WTC11 (cell line): ENCODE measurements around the gene RBBP4. TPM values are rescaled to one million over a fixed set of nuclear protein-coding genes. Genes with fewer than 3 reads are reported as not detected.

Experiments
- ATAC-seq: fragments of 200-7000 bp; cut with Tn5 transposase; 2 replicates; pipeline ENCODE4 v1.10.0; 2021; ENCODE audit warnings: mild to moderate bottlenecking, moderate library complexity
- CTCF ChIA-PET: fragments of 300-600 bp; sonication (Branson Sonifier 250); formaldehyde crosslinking; loops from one replicate; lab custom pipeline; 2021; ENCODE audit warnings: antibody characterized with exemption; lab: Charles Lee
- POLR2A ChIA-PET: fragments of 350-600 bp; sonication (Branson Sonifier 250); formaldehyde crosslinking; loops from one replicate; lab custom pipeline; 2021; ENCODE audit warnings: antibody characterized with exemption; lab: Charles Lee
- DNase-seq: peaks from one replicate; pipeline ENCODE4 v3.0.0; 2021; ENCODE audit warnings: low spot score
- H3K27ac Mint-ChIP-seq: 2 replicates; pipeline ENCODE4 v1.8.0; 2021; ENCODE audit warnings: mixed read lengths
- H3K27me3 Mint-ChIP-seq: 2 replicates; pipeline ENCODE4 v1.8.0; 2021; ENCODE audit warnings: low read depth, mild to moderate bottlenecking, moderate library complexity, mixed read lengths
- H3K36me3 Mint-ChIP-seq: 2 replicates; pipeline ENCODE4 v1.8.0; 2021; ENCODE audit warnings: mixed read lengths
- H3K4me1 Mint-ChIP-seq: 2 replicates; pipeline ENCODE4 v1.8.0; 2022; ENCODE audit warnings: mixed read lengths
- H3K4me3 Mint-ChIP-seq: 2 replicates; pipeline ENCODE4 v1.8.0; 2021; ENCODE audit warnings: mild to moderate bottlenecking, moderate library complexity, mixed read lengths
- H3K9me3 Mint-ChIP-seq: 2 replicates; pipeline ENCODE4 v1.8.0; 2021; ENCODE audit warnings: mixed read lengths
- ATF1 ChIP-seq: sonication (generic); formaldehyde crosslinking; IDR thresholded peaks from 2 replicates; pipeline ENCODE4 v1.8.1; 2023; ENCODE audit warnings: mild to moderate bottlenecking, moderate library complexity, missing genetic modification reagents
- CREB1 ChIP-seq: sonication (generic); formaldehyde crosslinking; IDR thresholded peaks from 2 replicates; pipeline ENCODE4 v1.8.0; 2023; ENCODE audit warnings: mild to moderate bottlenecking, missing genetic modification reagents
- ELF4 ChIP-seq: sonication (generic); formaldehyde crosslinking; IDR thresholded peaks from 2 replicates; pipeline ENCODE4 v1.8.1; 2022; ENCODE audit warnings: low read depth, mild to moderate bottlenecking, moderate library complexity, missing genetic modification reagents
- FOXP1 ChIP-seq: sonication (generic); formaldehyde crosslinking; IDR thresholded peaks from 2 replicates; pipeline ENCODE4 v1.8.0; 2022; ENCODE audit warnings: missing genetic modification reagents, mild to moderate bottlenecking, moderate library complexity, borderline replicate concordance
- MYBL2 ChIP-seq: sonication (generic); formaldehyde crosslinking; IDR thresholded peaks from 2 replicates; pipeline ENCODE4 v1.8.1; 2023; ENCODE audit warnings: mild to moderate bottlenecking, moderate library complexity, missing genetic modification reagents
- NFYB ChIP-seq: sonication (generic); formaldehyde crosslinking; conservative IDR thresholded peaks from 2 replicates; pipeline ENCODE4 v1.8.0; 2022; ENCODE audit warnings: low read depth, missing genetic modification reagents
- OVOL2 ChIP-seq: fragments of 250-450 bp; sonication (Bioruptor Pico); IDR thresholded peaks from 2 replicates; pipeline ENCODE4 v1.9.0; 2021; ENCODE audit warnings: mild to moderate bottlenecking, borderline replicate concordance
- PRRX2 ChIP-seq: fragments of 250-450 bp; sonication (Bioruptor Pico); IDR thresholded peaks from 2 replicates; pipeline ENCODE4 v1.8.0; 2021; ENCODE audit warnings: mild to moderate bottlenecking
- TCF7 ChIP-seq: sonication (generic); formaldehyde crosslinking; IDR thresholded peaks from 2 replicates; pipeline ENCODE4 v1.8.0; 2022; ENCODE audit warnings: mild to moderate bottlenecking, low read depth, missing genetic modification reagents, moderate library complexity
- TEAD1 ChIP-seq: sonication (generic); formaldehyde crosslinking; IDR thresholded peaks from 2 replicates; pipeline ENCODE4 v1.8.0; 2022; ENCODE audit warnings: mild to moderate bottlenecking, missing genetic modification reagents
- TEAD4 ChIP-seq: sonication (generic); formaldehyde crosslinking; IDR thresholded peaks from 2 replicates; pipeline ENCODE4 v1.8.0; 2022; ENCODE audit warnings: mild to moderate bottlenecking, missing genetic modification reagents
- ZBTB21 ChIP-seq: sonication (generic); formaldehyde crosslinking; IDR thresholded peaks from 2 replicates; pipeline ENCODE4 v1.8.1; 2023; ENCODE audit warnings: mild to moderate bottlenecking, missing genetic modification reagents, borderline replicate concordance
- ZNF138 ChIP-seq: sonication (generic); formaldehyde crosslinking; conservative IDR thresholded peaks from 2 replicates; pipeline ENCODE4 v1.8.1; 2022; ENCODE audit warnings: mild to moderate bottlenecking, moderate library complexity, missing genetic modification reagents
- ZNF416 ChIP-seq: fragments of 250-450 bp; sonication (Bioruptor Pico); IDR thresholded peaks from 2 replicates; pipeline ENCODE4 v1.9.0; 2021; ENCODE audit warnings: mild to moderate bottlenecking, inconsistent platforms
- total RNA-seq: library from RNA; stranded (reverse); gene quantifications from 3 replicates; pipeline ENCODE4 v1.2.3, GENCODE V29; 2021
- TF ChIP-seq, protein P1 (sequence below): sonication (generic); formaldehyde crosslinking; IDR thresholded peaks from 2 replicates; pipeline ENCODE4 v1.8.1; 2022; ENCODE audit warnings: low read depth, missing genetic modification reagents, borderline replicate concordance
- TF ChIP-seq, protein P2 (sequence below): fragments of 250-450 bp; sonication (Bioruptor Pico); IDR thresholded peaks from 2 replicates; pipeline ENCODE4 v2.1.2; 2022; ENCODE audit warnings: mild to moderate bottlenecking, moderate library complexity
- TF ChIP-seq, protein P3 (sequence below): sonication (generic); formaldehyde crosslinking; conservative IDR thresholded peaks from 2 replicates; pipeline ENCODE4 v1.8.1; 2023; ENCODE audit warnings: mild to moderate bottlenecking, low read depth, missing genetic modification reagents, moderate library complexity
- TF ChIP-seq, protein P4 (sequence below): sonication (generic); formaldehyde crosslinking; IDR thresholded peaks from 2 replicates; pipeline ENCODE4 v1.8.0; 2022; ENCODE audit warnings: mild to moderate bottlenecking, missing genetic modification reagents

The RBBP4 gene
- total RNA-seq, 1 experiment from 2014 or later: 331 TPM

DNA sequence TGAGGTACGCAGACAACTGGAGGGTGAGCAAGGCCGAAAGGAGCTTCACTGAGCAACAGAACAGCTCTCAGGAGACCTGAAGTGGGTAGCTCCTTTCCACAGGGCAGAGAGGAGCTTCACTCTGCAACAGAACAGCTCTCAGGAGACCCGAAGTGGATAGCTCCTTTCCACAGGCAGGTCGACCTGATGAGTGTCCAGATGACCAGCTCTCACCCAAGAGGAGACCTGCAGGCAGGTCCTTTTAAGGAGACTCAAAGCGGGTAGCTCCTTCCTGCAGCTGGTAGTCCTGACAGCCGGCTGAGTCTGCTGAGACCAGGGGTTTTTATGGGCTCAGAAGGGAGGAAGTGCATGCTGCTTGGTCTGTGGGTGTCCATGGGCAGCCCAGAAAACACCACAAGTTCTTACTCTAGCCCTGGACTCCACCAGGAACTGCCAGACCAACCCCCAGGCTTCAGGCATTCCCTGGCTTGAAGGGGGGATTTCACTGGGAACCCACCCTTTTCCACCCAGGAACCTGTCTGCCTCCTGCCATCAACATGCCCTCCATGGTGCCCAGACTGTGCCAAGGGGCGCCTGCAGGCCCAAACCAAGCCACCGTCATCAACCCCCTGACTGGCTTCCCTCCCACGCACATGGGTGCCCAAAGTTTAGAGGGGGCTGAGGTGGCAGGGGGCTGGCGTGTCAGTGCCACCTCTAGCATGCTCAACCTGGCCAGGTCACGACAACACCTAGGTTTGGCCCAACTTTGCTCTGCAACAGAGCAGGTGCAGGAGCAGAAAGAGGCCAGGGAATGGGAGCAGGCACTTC, 44.2 kb upstream of the RBBP4 start (continued):
- TF ChIP-seq, protein P1, sequence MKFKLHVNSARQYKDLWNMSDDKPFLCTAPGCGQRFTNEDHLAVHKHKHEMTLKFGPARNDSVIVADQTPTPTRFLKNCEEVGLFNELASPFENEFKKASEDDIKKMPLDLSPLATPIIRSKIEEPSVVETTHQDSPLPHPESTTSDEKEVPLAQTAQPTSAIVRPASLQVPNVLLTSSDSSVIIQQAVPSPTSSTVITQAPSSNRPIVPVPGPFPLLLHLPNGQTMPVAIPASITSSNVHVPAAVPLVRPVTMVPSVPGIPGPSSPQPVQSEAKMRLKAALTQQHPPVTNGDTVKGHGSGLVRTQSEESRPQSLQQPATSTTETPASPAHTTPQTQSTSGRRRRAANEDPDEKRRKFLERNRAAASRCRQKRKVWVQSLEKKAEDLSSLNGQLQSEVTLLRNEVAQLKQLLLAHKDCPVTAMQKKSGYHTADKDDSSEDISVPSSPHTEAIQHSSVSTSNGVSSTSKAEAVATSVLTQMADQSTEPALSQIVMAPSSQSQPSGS (CRISPR knock-in tag): no peak
- TF ChIP-seq, protein P2, sequence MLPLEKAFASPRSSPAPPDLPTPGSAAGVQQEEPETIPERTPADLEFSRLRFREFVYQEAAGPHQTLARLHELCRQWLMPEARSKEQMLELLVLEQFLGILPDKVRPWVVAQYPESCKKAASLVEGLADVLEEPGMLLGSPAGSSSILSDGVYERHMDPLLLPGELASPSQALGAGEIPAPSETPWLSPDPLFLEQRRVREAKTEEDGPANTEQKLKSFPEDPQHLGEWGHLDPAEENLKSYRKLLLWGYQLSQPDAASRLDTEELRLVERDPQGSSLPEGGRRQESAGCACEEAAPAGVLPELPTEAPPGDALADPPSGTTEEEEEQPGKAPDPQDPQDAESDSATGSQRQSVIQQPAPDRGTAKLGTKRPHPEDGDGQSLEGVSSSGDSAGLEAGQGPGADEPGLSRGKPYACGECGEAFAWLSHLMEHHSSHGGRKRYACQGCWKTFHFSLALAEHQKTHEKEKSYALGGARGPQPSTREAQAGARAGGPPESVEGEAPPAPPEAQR: no peak
- TF ChIP-seq ATF1 (CRISPR knock-in tag): no peak
- TF ChIP-seq MYBL2: no peak
- no peak for TF ChIP-seq ZNF138
- TF ChIP-seq CREB1: no peak
- TF ChIP-seq ZBTB21 (CRISPR knock-in tag): no peak
- TF ChIP-seq, protein P3, sequence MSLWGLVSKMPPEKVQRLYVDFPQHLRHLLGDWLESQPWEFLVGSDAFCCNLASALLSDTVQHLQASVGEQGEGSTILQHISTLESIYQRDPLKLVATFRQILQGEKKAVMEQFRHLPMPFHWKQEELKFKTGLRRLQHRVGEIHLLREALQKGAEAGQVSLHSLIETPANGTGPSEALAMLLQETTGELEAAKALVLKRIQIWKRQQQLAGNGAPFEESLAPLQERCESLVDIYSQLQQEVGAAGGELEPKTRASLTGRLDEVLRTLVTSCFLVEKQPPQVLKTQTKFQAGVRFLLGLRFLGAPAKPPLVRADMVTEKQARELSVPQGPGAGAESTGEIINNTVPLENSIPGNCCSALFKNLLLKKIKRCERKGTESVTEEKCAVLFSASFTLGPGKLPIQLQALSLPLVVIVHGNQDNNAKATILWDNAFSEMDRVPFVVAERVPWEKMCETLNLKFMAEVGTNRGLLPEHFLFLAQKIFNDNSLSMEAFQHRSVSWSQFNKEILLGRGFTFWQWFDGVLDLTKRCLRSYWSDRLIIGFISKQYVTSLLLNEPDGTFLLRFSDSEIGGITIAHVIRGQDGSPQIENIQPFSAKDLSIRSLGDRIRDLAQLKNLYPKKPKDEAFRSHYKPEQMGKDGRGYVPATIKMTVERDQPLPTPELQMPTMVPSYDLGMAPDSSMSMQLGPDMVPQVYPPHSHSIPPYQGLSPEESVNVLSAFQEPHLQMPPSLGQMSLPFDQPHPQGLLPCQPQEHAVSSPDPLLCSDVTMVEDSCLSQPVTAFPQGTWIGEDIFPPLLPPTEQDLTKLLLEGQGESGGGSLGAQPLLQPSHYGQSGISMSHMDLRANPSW: no peak
- no peak for TF ChIP-seq TCF7 (CRISPR knock-in tag)
- TF ChIP-seq TEAD1: no peak

DNA sequence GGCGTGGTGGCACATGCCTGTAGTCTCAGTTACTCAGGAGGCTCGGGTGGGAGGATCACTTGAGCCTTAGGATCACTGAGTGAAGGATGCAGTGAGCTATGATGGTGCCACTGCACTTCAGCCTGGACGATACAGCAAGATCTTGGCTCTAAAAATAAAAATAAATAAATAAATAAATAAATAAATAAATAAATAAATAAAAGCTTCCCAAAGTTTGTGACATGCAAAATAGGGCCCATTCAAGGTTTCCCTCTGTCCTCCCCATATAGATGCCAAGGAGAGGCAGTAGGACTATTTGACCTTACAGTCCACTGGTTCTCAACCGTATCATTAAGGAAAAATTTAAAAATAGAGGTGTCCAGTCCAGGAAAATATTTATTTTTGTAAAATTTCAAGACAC, 41.8 kb upstream of the RBBP4 start:
- no peak for ATAC-seq
- ChIA-PET POLR2A (no interaction called here), CTCF (interaction anchor here (1.1 kb wide), 1 partner anchor 89 kb away, joined by 3 read pairs; no protein-coding TSS in a partner anchor)
- TF ChIP-seq NFYB: no peak
- TF ChIP-seq, protein P4, sequence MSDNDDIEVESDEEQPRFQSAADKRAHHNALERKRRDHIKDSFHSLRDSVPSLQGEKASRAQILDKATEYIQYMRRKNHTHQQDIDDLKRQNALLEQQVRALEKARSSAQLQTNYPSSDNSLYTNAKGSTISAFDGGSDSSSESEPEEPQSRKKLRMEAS (CRISPR knock-in tag): no peak
- TF ChIP-seq PRRX2 (CRISPR knock-in tag): no peak
- no peak for TF ChIP-seq FOXP1 (CRISPR knock-in tag)
- TF ChIP-seq, protein P3: no peak
- no peak for TF ChIP-seq ZNF416 (CRISPR knock-in tag)
- no peak for TF ChIP-seq OVOL2 (CRISPR knock-in tag)
- TF ChIP-seq TEAD4 (CRISPR knock-in tag): no peak
- no peak for TF ChIP-seq ELF4
- Mint-ChIP-seq H3K27me3 (no peaks in the 10 kb centered on the region), H3K4me1 (peaks cover 5% of the 10 kb centered on the region), H3K36me3 (no peaks in the 10 kb centered on the region), H3K4me3 (no peak overlapping the region), H3K9me3 (no peaks in the 10 kb centered on the region), H3K27ac (no peak overlapping the region)
- DNase-seq: no peak
